ENCODE measurements around the gene LY86. TPM values are rescaled to one million over a fixed set of nuclear protein-coding genes. Genes with fewer than 3 reads are reported as not detected.

LY86 gene
- total and polyA plus RNA-seq, 2 experiments from 2014 or later = not detected

DNA sequence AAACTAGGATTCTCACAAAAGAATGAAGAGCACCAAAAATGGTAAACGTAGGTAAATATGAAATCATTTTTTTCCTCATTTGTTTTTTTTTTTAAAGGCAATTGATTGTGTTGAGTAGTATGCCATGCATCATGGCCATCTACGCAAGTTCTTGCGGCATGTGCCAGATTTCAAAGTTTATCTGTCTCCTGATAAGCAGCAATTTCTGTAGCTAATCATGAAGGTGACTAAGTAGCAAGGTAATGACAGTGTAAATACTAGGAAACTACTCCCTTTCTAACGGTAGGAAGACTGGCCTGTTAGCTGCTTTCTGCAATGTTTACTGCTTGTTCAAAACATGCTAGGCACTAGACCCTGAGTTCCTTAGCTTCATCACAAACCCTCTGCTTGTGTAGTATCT, 13.4 kb upstream of the LY86 start:
- H3K27me3 ChIP-seq = no peaks in the 10 kb centered on the region
- no peak overlapping the region for H3K27ac ChIP-seq
- no peak for DNase-seq (ENCODE audit: low read depth in 1 of 2, low spot score in 1 of 2)
- no peaks in the 10 kb centered on the region for H3K4me1 ChIP-seq (ENCODE audit: low read depth)
- H3K4me3 ChIP-seq = no peak overlapping the region
- H3K9me3 ChIP-seq (ENCODE audit: low read depth) = no peaks in the 10 kb centered on the region
- no peaks in the 10 kb centered on the region for H3K36me3 ChIP-seq
- TF ChIP-seq, protein P1, sequence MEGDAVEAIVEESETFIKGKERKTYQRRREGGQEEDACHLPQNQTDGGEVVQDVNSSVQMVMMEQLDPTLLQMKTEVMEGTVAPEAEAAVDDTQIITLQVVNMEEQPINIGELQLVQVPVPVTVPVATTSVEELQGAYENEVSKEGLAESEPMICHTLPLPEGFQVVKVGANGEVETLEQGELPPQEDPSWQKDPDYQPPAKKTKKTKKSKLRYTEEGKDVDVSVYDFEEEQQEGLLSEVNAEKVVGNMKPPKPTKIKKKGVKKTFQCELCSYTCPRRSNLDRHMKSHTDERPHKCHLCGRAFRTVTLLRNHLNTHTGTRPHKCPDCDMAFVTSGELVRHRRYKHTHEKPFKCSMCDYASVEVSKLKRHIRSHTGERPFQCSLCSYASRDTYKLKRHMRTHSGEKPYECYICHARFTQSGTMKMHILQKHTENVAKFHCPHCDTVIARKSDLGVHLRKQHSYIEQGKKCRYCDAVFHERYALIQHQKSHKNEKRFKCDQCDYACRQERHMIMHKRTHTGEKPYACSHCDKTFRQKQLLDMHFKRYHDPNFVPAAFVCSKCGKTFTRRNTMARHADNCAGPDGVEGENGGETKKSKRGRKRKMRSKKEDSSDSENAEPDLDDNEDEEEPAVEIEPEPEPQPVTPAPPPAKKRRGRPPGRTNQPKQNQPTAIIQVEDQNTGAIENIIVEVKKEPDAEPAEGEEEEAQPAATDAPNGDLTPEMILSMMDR (IDR thresholded peaks at IDR 0.05; ENCODE audit: low read depth, low read length) = no peak

DNA sequence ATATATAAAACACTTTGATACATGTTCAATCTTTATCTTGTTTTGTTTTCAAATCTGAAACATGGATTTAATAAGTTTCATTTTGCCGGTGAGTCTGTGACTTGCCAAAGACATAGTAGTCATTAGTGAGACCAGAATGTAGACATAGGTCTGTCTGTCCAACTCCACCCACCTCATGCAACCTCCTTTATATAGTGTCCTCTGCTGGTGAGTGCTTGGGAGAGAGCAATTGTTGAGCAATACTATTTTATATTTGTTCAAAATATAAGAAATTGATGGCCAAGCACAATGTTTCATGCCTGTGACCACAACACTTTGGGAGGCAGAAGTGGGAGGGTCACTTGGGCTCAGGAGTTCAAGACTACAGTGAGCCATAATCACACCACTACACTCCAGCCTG, 10.8 kb upstream of the LY86 start:
- Histone ChIP-seq H3K4me3 (no peak overlapping the region), H3K27ac (no peak overlapping the region), H3K36me3 (no peaks in the 10 kb centered on the region), H3K4me1 (ENCODE audit: low read depth) (no peaks in the 10 kb centered on the region), H3K27me3 (no peaks in the 10 kb centered on the region), H3K9me3 (ENCODE audit: low read depth) (no peaks in the 10 kb centered on the region)
- DNase-seq (ENCODE audit: low read depth in 1 of 2, low spot score in 1 of 2) = no peak
- TF ChIP-seq, protein P1 (IDR thresholded peaks at IDR 0.05; ENCODE audit: low read depth, low read length) = no peak

DNA sequence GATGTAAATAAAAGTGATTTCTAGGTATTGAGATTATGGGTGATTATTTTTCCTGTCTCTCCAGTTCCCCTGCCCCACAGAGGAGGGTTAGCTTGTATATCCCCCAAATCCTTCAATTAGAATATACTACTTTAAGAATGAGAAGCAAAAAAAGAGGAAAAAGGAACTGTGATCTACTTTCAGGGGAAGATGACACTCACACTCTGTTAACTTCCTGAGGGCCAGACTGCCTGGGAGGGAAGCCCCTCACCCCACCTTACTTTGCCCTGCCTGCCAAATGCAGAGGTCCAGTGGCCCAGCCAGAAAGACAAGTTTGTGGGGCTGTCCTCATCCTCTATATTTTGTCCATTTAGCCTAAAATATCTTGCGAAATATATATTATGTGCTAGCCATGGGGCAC, 9.2 kb upstream of the LY86 start:
- no peaks in the 10 kb centered on the region for H3K36me3 ChIP-seq
- DNase-seq (ENCODE audit: low read depth in 1 of 2, low spot score in 1 of 2) = no peak
- TF ChIP-seq, protein P1 (IDR thresholded peaks at IDR 0.05; ENCODE audit: low read depth, low read length) = no peak
- H3K27ac ChIP-seq = no peak overlapping the region
- H3K4me1 ChIP-seq (ENCODE audit: low read depth) = no peaks in the 10 kb centered on the region
- H3K9me3 ChIP-seq (ENCODE audit: low read depth) = no peaks in the 10 kb centered on the region
- no peaks in the 10 kb centered on the region for H3K27me3 ChIP-seq
- H3K4me3 ChIP-seq = no peak overlapping the region

DNA sequence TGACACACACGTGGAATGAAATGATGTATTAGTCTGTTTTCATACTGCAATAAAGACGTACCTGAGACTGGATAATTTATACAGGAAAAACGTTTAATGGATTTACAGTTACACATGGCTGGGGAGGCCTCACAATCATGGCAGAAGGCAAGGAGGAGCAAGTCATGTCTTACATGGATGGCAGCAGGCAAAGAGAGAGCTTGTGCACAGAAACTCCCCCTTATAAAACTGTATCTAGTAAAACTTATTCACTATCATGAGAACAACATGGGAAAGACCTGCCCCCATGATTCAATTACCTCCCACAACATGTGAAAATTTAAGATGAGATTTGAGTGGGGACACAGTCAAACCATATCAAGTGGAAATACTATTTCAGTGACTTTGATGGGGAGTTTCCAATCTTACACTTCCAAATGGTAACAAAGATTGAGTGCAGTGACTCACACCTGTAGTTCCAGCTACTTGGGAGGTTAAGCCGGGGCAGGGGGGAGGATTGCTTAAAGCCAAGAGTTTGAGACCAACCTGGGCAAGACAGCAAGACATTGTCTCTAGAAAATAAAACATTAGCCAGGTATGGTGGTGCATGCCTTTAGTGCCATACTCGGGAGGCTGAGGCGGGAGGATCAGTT, 8.2 kb upstream of the LY86 start:
- DNase-seq (ENCODE audit: low read depth in 1 of 2, low spot score in 1 of 2) = no peak
- Histone ChIP-seq H3K27ac (no peak overlapping the region), H3K4me1 (ENCODE audit: low read depth) (no peaks in the 10 kb centered on the region), H3K27me3 (no peaks in the 10 kb centered on the region), H3K9me3 (ENCODE audit: low read depth) (no peaks in the 10 kb centered on the region), H3K36me3 (no peaks in the 10 kb centered on the region), H3K4me3 (no peak overlapping the region)
- TF ChIP-seq, protein P1 (IDR thresholded peaks at IDR 0.05; ENCODE audit: low read depth, low read length) = no peak

DNA sequence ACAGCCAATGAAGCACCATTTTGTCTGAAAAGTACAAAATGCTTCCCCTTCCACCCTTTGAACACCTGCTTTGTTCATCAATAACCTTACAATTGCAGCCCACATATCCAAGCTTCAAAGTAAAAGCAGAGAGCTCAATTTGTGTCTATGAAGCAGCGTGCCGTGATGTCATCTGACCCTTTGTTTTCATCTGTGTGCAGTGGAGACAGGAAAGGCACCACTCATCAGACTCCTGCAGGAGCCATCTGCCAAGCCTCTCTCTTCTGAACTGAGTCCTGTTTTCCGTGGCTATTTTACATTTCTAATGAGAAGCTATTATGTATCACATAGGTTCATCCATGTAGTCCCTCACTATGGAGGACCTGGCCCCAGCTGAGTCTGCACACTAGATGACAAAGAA, 7.5 kb upstream of the LY86 start:
- Histone ChIP-seq H3K4me1 (ENCODE audit: low read depth) (no peaks in the 10 kb centered on the region), H3K27ac (no peak overlapping the region), H3K4me3 (no peak overlapping the region), H3K36me3 (no peaks in the 10 kb centered on the region), H3K9me3 (ENCODE audit: low read depth) (no peaks in the 10 kb centered on the region), H3K27me3 (no peaks in the 10 kb centered on the region)
- no peak for DNase-seq (ENCODE audit: low read depth in 1 of 2, low spot score in 1 of 2)
- TF ChIP-seq, protein P1 (IDR thresholded peaks at IDR 0.05; ENCODE audit: low read depth, low read length) = no peak
